Hepatocyte (in vitro differentiated cells): ENCODE measurements around the gene MAP1LC3A. TPM values are rescaled to one million over a fixed set of nuclear protein-coding genes. Genes with fewer than 3 reads are reported as not detected.
A peak's percentile ranks its signal among the peaks of the same experiment; 100 is the strongest.

Source experiments
- DNase-seq: peaks from one replicate; pipeline ENCODE4 v3.0.0-alpha.2; 2016; ENCODE audit warnings: low spot score
- H2AFZ ChIP-seq: fragments of 200-600 bp; sonication (generic); 2 replicates; pipeline ENCODE4 v1.6.0; 2016; ENCODE audit warnings: antibody characterized with exemption, mild to moderate bottlenecking
- H3K27ac ChIP-seq: fragments of 200-600 bp; sonication (generic); 2 replicates; pipeline ENCODE4 v1.5.1; 2016; ENCODE audit warnings: mild to moderate bottlenecking
- H3K27me3 ChIP-seq: fragments of 200-600 bp; sonication (generic); 2 replicates; pipeline ENCODE4 v1.6.1; 2016
- H3K36me3 ChIP-seq: fragments of 200-600 bp; sonication (generic); replicated peaks from 2 replicates; pipeline ENCODE4 v1.5.1; 2016; ENCODE audit warnings: low read depth; ENCODE audit not compliant: insufficient read depth
- H3K4me1 ChIP-seq: fragments of 200-600 bp; sonication (generic); 2 replicates; pipeline ENCODE4 v1.5.1; 2016; ENCODE audit warnings: mild to moderate bottlenecking, moderate library complexity; ENCODE audit not compliant: insufficient read depth
- H3K4me2 ChIP-seq: fragments of 200-600 bp; sonication (generic); 2 replicates; pipeline ENCODE4 v1.6.0; 2016
- H3K4me3 ChIP-seq: fragments of 200-600 bp; sonication (generic); 2 replicates; pipeline ENCODE4 v1.5.1; 2016; ENCODE audit warnings: mild to moderate bottlenecking
- H3K79me2 ChIP-seq: fragments of 200-600 bp; sonication (generic); 2 replicates; pipeline ENCODE4 v1.6.0; 2017; ENCODE audit warnings: mild to moderate bottlenecking
- H3K9me2 ChIP-seq: fragments of 200-600 bp; sonication (generic); replicated peaks from 2 replicates; pipeline ENCODE4 v1.6.0; 2017; ENCODE audit warnings: mild to moderate bottlenecking; ENCODE audit not compliant: insufficient read depth
- H3K9me3 ChIP-seq: fragments of 200-600 bp; sonication (generic); 2 replicates; pipeline ENCODE4 v1.5.1; 2016; ENCODE audit warnings: low read depth, mild to moderate bottlenecking
- H4K20me1 ChIP-seq: fragments of 200-600 bp; sonication (generic); 2 replicates; pipeline ENCODE4 v1.6.0; 2016; ENCODE audit warnings: mild to moderate bottlenecking; ENCODE audit not compliant: insufficient read depth, poor library complexity, severe bottlenecking
- CTCF ChIP-seq: fragments of 200-600 bp; sonication (generic); IDR thresholded peaks from 2 replicates; pipeline ENCODE4 v1.5.1; 2016; ENCODE audit warnings: antibody characterized with exemption, mild to moderate bottlenecking; ENCODE audit not compliant: poor library complexity
- EZH2 ChIP-seq: fragments of 200-600 bp; sonication (generic); IDR thresholded peaks from 2 replicates; pipeline ENCODE4 v1.6.1; 2016; ENCODE audit warnings: antibody characterized with exemption, mild to moderate bottlenecking, borderline replicate concordance
- EZH2phosphoT487 ChIP-seq: fragments of 200-600 bp; sonication (generic); IDR thresholded peaks from one replicate; pipeline ENCODE4 v1.6.1; 2018; ENCODE audit warnings: antibody characterized with exemption, mild to moderate bottlenecking, low read depth, moderate library complexity; ENCODE audit not compliant: unreplicated experiment, severe bottlenecking
- WGBS: methylation state at CpG from one replicate; pipeline ENCODE4 v1.1.6; 2016; ENCODE audit warnings: low lambda C conversion rate; ENCODE audit errors: missing lambda C conversion rate; 5-methylcytosine and 5-hydroxymethylcytosine counted together
- polyA plus RNA-seq: library from polyadenylated mRNA; unstranded; fragments of >200 nt; fragmentation: Nextera tagmentation; extraction: Ambion mirVana; gene quantifications from 2 replicates; pipeline ENCODE4 v1.2.1, GENCODE V29; 2016
- total RNA-seq: library from RNA; depleted of rRNA; stranded (reverse); fragments of >200 nt; gene quantifications from 2 replicates; pipeline ENCODE4 v1.2.3, GENCODE V29; 2014

The MAP1LC3A gene
- total and polyA plus RNA-seq, 2 experiments from 2014 or later, result 28.1 to 81.8 TPM

GRCh38 chr20:34525709-34526416 lies 32.7 kb upstream of the MAP1LC3A start:
- H2AFZ ChIP-seq, result no peak overlapping the region
- TF ChIP-seq EZH2phosphoT487, result no peak
- TF ChIP-seq EZH2, result no peak
- TF ChIP-seq CTCF, result no peak
- H3K4me1 ChIP-seq, result peaks cover 34% of the 10 kb centered on the region
- peaks cover 82% of the 10 kb centered on the region for H3K79me2 ChIP-seq
- H3K4me3 ChIP-seq, result no peak overlapping the region
- peaks cover 32% of the 10 kb centered on the region for H4K20me1 ChIP-seq
- H3K27ac ChIP-seq, result peak overlapping the region; percentile 86
- no peaks in the 10 kb centered on the region for H3K36me3 ChIP-seq
- peak; percentile 91 for DNase-seq
- no peaks in the 10 kb centered on the region for H3K9me2 ChIP-seq
- 31% methylated on average over 14 of the region's 14 CpGs for WGBS
- H3K9me3 ChIP-seq, result no peaks in the 10 kb centered on the region
- H3K4me2 ChIP-seq, result peak overlapping the region; percentile 38
- H3K27me3 ChIP-seq, result no peaks in the 10 kb centered on the region

DNA sequence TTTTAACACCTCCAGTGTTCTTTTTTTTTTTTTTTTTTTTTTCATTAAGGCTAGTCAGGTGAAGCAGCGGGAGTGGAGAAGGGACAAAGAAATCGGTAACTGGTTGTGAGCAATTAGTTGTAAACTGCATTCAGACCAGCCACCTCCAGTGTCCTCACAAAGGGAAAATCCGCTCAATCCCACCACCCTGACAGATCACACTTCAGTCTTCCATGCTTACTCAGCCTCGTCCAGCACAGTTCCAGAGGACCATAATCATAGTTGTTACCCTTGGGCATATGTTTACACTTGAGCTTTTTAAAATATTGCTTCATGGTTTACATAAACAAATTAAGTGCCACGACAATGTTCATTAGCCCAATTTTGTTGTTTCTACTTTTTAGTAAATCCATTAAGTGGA lies 32.1 kb upstream of the MAP1LC3A start:
- Histone ChIP-seq H3K4me3 (no peak overlapping the region), H3K27me3 (no peaks in the 10 kb centered on the region), H3K79me2 (peaks cover 81% of the 10 kb centered on the region), H3K9me2 (no peaks in the 10 kb centered on the region), H2AFZ (no peak overlapping the region), H4K20me1 (peaks cover 32% of the 10 kb centered on the region), H3K27ac (peak overlapping the region; percentile 86), H3K9me3 (no peaks in the 10 kb centered on the region), H3K4me1 (peaks cover 34% of the 10 kb centered on the region), H3K36me3 (no peaks in the 10 kb centered on the region), H3K4me2 (peak overlapping the region; percentile 29)
- no peak for DNase-seq
- TF ChIP-seq CTCF, result no peak
- no peak for TF ChIP-seq EZH2phosphoT487
- no peak for TF ChIP-seq EZH2
- WGBS, result 70% methylated on average over 5 of the region's 5 CpGs

DNA sequence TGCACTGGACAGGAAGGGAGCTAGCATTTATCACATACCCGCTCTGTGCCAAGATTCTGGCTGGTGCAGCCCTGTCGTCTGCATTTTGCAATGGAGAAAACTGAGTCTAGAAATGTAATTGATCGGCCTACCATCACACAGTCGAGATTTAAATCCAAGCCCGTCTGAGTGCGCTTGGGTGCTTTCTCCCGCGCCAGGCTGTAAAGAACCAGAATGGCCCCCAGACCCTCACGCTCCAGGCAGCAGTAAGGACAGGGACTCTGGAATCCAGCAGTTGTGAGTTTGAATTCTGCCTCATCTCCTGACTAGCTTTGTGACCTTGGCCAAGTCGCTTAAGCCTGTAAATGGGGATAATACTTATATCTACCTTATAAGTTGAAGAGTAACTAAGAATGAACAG lies 31.5 kb upstream of the MAP1LC3A start:
- WGBS, result 96% methylated on average over 10 of the region's 10 CpGs
- Histone ChIP-seq H3K9me2 (no peaks in the 10 kb centered on the region), H3K27me3 (no peaks in the 10 kb centered on the region), H3K27ac (peak overlapping the region; percentile 86), H3K4me1 (peaks cover 33% of the 10 kb centered on the region), H3K9me3 (no peaks in the 10 kb centered on the region), H2AFZ (no peak overlapping the region), H3K79me2 (peaks cover 77% of the 10 kb centered on the region), H4K20me1 (peaks cover 30% of the 10 kb centered on the region), H3K4me3 (no peak overlapping the region), H3K4me2 (peak overlapping the region; percentile 29), H3K36me3 (no peaks in the 10 kb centered on the region)
- no peak for TF ChIP-seq EZH2phosphoT487
- TF ChIP-seq CTCF, result no peak
- no peak for TF ChIP-seq EZH2
- no peak for DNase-seq
